OCI-LY1 (cell line): ENCODE results near the gene ARID3A.

Experiments used
- H2AFZ ChIP-seq: fragments of 200-600 bp; sonication (generic), shearing (Covaris generic); 2 replicates; pipeline ENCODE4 v1.6.0; 2014; ENCODE audit warnings: antibody characterized with exemption, mild to moderate bottlenecking, low read length
- H3F3A ChIP-seq: fragments of 200-600 bp; sonication (generic), shearing (Covaris generic); 2 replicates; pipeline ENCODE4 v1.6.0; 2014; ENCODE audit warnings: mild to moderate bottlenecking, antibody characterized with exemption, low read length, moderate library complexity; ENCODE audit not compliant: insufficient read depth
- H3K27ac ChIP-seq: fragments of 200-600 bp; sonication (generic); 2 replicates; pipeline ENCODE4 v1.5.1; 2014; ENCODE audit warnings: low read length, mixed run types, mild to moderate bottlenecking, low read depth; ENCODE audit not compliant: poor library complexity, severe bottlenecking
- H3K27me3 ChIP-seq: fragments of 200-600 bp; sonication (generic); 2 replicates; pipeline ENCODE4 v1.6.0; 2014; ENCODE audit warnings: antibody characterized with exemption, mild to moderate bottlenecking, low read length, moderate library complexity; ENCODE audit not compliant: insufficient read depth
- H3K36me3 ChIP-seq: fragments of 200-600 bp; sonication (generic); 2 replicates; pipeline ENCODE4 v1.6.1; 2014; ENCODE audit warnings: mild to moderate bottlenecking, antibody characterized with exemption, low read length, moderate library complexity, mixed read lengths; ENCODE audit not compliant: insufficient read depth
- H3K4me1 ChIP-seq: fragments of 200-600 bp; sonication (generic); 2 replicates; pipeline ENCODE4 v1.5.1; 2014; ENCODE audit warnings: mild to moderate bottlenecking, low read length, moderate library complexity; ENCODE audit not compliant: insufficient read depth, severe bottlenecking
- H3K4me2 ChIP-seq: fragments of 200-600 bp; sonication (generic), shearing (Covaris generic); 2 replicates; pipeline ENCODE4 v1.6.1; 2014; ENCODE audit warnings: low read length
- H3K4me3 ChIP-seq: fragments of 200-600 bp; sonication (generic); 2 replicates; pipeline ENCODE4 v1.5.1; 2014; ENCODE audit warnings: low read length, low read depth, mild to moderate bottlenecking, mixed read lengths; ENCODE audit not compliant: poor library complexity, severe bottlenecking
- H3K79me2 ChIP-seq: fragments of 200-600 bp; shearing (Covaris generic); 2 replicates; pipeline ENCODE4 v1.6.1; 2016; ENCODE audit warnings: mixed run types, low read length, mixed read lengths; ENCODE audit not compliant: insufficient read depth
- H3K9ac ChIP-seq: fragments of 200-600 bp; sonication (generic), shearing (Covaris generic); 2 replicates; pipeline ENCODE4 v1.6.1; 2014; ENCODE audit warnings: mild to moderate bottlenecking, low read length, mixed read lengths
- H3K9me2 ChIP-seq: fragments of 200-600 bp; sonication (generic), shearing (Covaris generic); 2 replicates; pipeline ENCODE4 v1.6.1; 2014; ENCODE audit warnings: low read depth, mild to moderate bottlenecking, low read length, mixed read lengths
- H3K9me3 ChIP-seq: fragments of 200-600 bp; shearing (Covaris generic); 2 replicates; pipeline ENCODE4 v1.6.1; 2014; ENCODE audit warnings: low read length, mixed read lengths
- H4K20me1 ChIP-seq: fragments of 200-600 bp; sonication (generic), shearing (Covaris generic); 2 replicates; pipeline ENCODE4 v1.6.0; 2016; ENCODE audit warnings: mild to moderate bottlenecking, low read length; ENCODE audit not compliant: insufficient read depth
- CTCF ChIP-seq: fragments of 200-600 bp; sonication (generic), shearing (Covaris generic); IDR thresholded peaks from 2 replicates; pipeline ENCODE4 v1.5.1; 2017; ENCODE audit warnings: mild to moderate bottlenecking, antibody characterized with exemption, low read length, moderate library complexity, mixed read lengths
- EZH2 ChIP-seq: fragments of 200-600 bp; sonication (generic), shearing (Covaris generic); IDR thresholded peaks from 2 replicates; pipeline ENCODE4 v1.8.0; 2017; ENCODE audit warnings: borderline replicate concordance, mixed run types, mild to moderate bottlenecking, antibody characterized with exemption, low read length, moderate library complexity, mixed read lengths

ARID3A gene

GRCh38 chr19:918152-918437 lies 7.7 kb upstream of the ARID3A start:
- H3K4me2 ChIP-seq, result peak overlapping the region; percentile 64

GRCh38 chr19:918481-919198 lies 7.2 kb upstream of the ARID3A start:
- Histone ChIP-seq H4K20me1 (no peaks in the 10 kb centered on the region), H3K4me2 (no peak overlapping the region; the same call in 1 of the 2 replicates), H3K4me1 (peaks cover 36% of the 10 kb centered on the region), H3K9me2 (no peaks in the 10 kb centered on the region), H3K27me3 (peaks cover 13% of the 10 kb centered on the region; the same call in 1 of the 2 replicates), H2AFZ (no peak overlapping the region), H3K27ac (no peak overlapping the region), H3K9ac (no peak overlapping the region), H3K4me3 (no peak overlapping the region), H3K9me3 (no peaks in the 10 kb centered on the region), H3K79me2 (no peaks in the 10 kb centered on the region), H3F3A (no peaks in the 10 kb centered on the region), H3K36me3 (no peaks in the 10 kb centered on the region)
- TF ChIP-seq CTCF, result no peak
- TF ChIP-seq EZH2, result no peak

More at GRCh38 chr19:918152-918437, 7.7 kb upstream of the ARID3A start:
- Histone ChIP-seq H3K27ac (no peak overlapping the region), H3K27me3 (peaks cover 13% of the 10 kb centered on the region; the same call in 1 of the 2 replicates), H3F3A (no peaks in the 10 kb centered on the region), H3K4me1 (peaks cover 40% of the 10 kb centered on the region), H3K4me3 (no peak overlapping the region), H2AFZ (no peak overlapping the region), H4K20me1 (no peaks in the 10 kb centered on the region), H3K9me2 (no peaks in the 10 kb centered on the region), H3K79me2 (no peaks in the 10 kb centered on the region), H3K9ac (no peak overlapping the region), H3K9me3 (no peaks in the 10 kb centered on the region), H3K36me3 (no peaks in the 10 kb centered on the region)
- no peak for TF ChIP-seq EZH2

- Histone ChIP-seq H3F3A (no peaks in the 10 kb centered on the region), H3K36me3 (no peaks in the 10 kb centered on the region), H3K27ac (no peak overlapping the region), H2AFZ (no peak overlapping the region), H3K4me1 (peaks cover 35% of the 10 kb centered on the region), H3K9me3 (no peaks in the 10 kb centered on the region), H3K9ac (no peak overlapping the region; the same call in 1 of the 2 replicates), H3K4me3 (peak overlapping the region; percentile 44), H3K27me3 (peaks cover 13% of the 10 kb centered on the region; the same call in 1 of the 2 replicates), H3K79me2 (no peaks in the 10 kb centered on the region), H3K9me2 (no peaks in the 10 kb centered on the region), H3K4me2 (peak overlapping the region; percentile 41; the same call in 1 of the 2 replicates), H4K20me1 (no peaks in the 10 kb centered on the region)
- TF ChIP-seq CTCF (no peak), EZH2 (no peak)
Measured at GRCh38 chr19:919199-920050, 6.4 kb upstream of the ARID3A start.
